ENCODE results near the gene PARD3B.

The PARD3B gene

DNA sequence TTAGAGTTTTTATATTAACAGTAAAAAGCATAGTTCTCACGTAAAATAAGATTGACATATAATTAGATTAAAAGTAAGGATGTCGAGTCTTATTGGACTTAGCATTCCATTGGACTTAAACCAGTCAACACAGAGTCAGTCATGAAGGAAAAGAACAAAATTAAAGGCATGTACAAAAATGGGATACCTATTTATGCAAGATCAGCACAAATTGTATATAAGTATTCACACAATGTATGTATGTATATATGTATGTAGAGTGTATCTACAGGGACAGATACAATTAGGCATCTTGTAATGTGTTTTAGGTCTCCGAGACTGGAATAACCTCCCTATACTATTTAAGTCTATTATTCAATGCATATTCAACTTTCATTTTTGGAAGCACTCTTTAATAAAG, 419.1 kb downstream of the PARD3B start:
- no peak for DNase-seq (ENCODE audit: low read depth, low spot score)

DNA sequence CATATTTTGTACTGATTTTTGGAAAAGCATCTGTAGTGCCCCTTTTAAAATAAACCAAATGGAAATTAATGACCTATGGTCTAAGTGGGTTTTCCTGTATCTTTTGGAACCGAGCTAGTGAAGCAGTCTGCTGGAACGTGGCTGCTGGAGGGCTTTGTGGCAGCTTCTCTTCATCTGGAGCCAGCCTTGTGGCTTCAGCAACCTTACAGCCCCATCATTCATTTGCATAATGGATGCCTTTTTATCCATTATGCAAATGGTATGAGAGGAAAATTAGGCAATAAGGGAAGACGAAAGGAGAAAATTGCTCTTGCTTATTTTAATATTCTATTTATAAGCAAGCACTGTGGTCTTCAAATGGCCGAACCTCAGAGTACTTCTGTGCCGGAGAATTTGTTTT, 421.0 kb downstream of the PARD3B start:
- no peak for DNase-seq (ENCODE audit: low read depth, low spot score)
- H3K4me3 ChIP-seq (ENCODE audit: low read length), result no peak overlapping the region

More for the DNA sequence above, 419.1 kb downstream of the PARD3B start:
- no peak overlapping the region for H3K4me3 ChIP-seq (ENCODE audit: low read length)

DNA sequence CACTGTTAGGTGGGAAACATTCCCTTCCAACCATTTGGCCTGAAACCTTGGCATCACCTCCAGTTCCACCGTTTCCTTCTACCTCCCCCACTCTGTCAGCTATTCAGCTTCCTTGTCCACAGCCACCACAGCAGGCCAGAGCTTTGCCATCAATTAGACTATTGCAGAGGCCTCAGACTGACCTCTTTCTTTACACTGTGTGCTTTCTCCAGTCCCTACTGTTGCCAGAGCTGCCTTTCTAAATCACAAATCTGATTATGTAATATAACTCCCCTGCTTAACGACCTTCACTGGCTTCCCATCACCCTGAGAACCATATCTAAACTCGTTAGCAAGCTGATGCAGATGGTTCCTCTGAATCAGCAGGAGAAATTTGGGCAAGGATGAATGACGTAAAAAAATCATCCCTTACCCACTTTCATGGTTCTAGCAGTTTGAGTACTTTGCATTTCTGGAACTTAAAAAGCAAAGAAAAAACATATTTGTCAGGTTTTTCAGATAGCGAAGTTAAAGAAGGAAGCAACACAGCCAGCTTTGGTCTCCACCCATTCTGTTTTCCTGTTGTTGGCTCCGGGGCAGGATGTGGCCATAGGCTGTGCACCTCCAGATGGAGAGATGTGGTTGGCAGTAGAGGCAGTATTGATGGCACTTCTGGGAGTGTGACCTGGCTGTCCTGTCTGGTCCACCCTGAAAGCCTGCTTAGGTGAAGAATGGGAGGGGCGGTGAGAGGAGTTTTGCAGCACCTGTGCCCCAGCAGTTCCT, 422.1 kb downstream of the PARD3B start:
- peak; percentile 63 for DNase-seq (ENCODE audit: low read depth, low spot score)
- no peak overlapping the region for H3K4me3 ChIP-seq (ENCODE audit: low read length)

DNA sequence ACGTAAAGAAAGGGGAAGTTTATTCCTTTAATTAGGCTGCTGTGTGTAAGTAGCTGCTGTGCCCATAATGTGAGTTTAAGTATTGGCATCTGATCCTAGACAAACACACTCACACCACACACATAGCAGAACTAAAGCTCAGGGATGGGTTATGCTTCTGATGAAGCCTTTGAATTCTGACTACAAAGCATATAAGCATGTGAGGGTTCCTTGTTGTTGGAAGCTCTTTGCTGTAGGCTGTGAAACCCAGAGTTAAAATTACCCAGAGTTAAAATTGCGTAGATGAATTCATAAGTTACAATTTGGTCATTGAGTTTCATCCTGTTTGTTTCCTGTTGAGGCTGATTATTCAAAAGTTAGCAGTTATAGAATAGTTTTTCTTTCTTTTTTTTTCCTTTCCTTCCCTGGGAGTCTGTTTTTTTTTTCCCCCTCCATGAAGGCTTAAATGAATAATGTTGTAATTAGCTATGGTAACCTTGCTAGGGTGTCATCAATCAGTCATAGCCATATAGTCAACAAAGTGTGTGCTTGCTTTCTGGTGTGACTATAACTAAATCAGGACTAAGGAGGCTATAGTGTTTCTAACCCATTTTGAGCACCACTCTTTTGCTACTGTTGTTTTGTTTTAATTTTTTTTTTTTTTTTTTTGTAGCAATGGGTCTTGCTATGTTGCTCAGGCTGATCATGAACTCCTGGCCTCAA, 426.1 kb downstream of the PARD3B start:
- no peak for DNase-seq (ENCODE audit: low read depth, low spot score)
- no peak overlapping the region for H3K4me3 ChIP-seq (ENCODE audit: low read length)

DNA sequence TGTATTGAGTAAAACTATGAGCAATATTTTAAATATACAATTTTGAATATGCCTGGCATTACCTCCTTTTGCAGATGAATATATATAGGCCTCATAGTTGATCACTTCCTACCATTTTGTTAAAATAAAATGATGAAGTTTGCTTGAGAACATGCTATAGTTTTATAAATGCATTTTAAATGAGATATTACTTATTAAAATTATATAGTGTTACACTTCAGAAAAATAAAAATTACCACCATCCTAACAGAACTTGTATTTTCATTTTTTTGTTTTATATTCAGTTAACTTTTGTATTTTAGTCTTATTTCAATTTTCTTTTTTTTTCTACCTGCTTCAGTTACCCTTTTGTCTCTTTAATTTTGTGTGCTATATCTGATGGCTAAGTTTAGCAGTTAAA, 426.9 kb downstream of the PARD3B start:
- no peak for DNase-seq (ENCODE audit: low read depth, low spot score)
- no peak overlapping the region for H3K4me3 ChIP-seq (ENCODE audit: low read length)

DNA sequence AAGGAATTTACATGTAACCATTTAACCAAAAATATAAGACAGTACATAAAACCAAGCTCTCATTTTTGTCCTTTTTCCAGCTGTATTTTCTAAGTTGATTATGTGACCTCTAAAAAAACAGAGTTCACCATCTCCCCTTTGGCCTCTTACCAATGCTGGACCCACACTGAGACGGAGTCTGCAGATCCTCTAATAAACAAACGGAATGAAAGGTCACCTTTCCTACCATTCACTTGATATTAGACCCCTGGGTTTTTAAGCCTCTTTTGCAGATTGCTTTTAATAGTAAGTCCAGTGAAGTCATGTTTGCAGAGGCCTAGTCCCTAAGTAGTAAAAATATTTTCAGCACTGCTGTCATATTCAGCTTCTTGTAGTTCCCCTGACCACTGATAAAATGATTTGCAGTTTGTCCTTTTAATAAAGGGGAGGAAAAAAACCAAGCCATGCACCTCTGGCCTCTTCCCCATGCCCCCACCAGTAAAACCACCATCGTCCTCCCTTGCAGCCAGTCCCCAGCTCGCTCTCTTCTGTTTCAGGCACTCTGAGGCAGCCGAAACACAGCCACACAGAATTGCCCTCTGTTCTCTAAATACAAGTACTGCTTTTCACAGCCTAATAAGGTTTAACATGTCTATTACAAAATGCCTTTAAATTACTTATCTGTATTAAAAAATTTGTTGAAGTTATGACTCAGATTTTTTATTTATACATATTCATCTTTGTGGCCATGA, 427.5 kb downstream of the PARD3B start:
- DNase-seq (ENCODE audit: low read depth, low spot score), result no peak
- H3K4me3 ChIP-seq (ENCODE audit: low read length), result no peak overlapping the region

DNA sequence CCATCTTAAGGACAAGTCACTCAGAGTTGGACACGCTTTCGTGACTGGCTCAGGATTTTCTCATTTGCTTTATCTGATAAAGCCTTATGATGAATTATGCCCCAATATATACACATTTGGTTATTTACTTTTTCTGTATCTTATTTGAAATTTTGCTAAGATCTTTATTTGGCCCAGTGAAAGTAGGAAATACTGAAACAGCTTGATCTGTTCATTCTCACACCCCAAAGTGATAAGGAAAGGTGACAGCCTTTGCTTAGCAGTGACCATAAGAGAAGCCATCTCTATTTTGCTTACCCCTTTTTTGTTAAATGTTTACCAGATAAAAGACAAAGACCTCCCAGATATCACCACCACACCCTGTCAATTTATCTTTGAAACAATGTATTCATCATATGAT, 428.3 kb downstream of the PARD3B start:
- no peak overlapping the region for H3K4me3 ChIP-seq (ENCODE audit: low read length)
- DNase-seq (ENCODE audit: low read depth, low spot score), result no peak

DNA sequence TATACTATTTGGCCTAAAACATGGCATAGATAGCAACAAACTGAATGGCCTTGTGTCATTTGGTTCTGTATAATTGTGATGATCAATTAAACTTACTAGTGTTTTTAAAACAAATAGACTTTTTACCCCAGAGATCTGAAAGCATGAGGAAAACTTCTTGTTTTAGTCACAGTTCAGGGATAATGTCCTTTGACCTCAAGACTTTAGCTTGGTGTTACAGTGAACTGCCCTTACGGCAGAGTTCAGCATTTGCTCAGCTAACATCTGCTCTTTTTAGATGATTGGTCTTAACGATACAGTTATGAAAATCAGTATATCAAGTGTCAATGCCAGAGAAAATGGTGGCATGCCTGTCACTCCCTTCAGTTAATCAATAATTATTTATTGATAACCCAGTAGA, 429.2 kb downstream of the PARD3B start:
- no peak overlapping the region for H3K4me3 ChIP-seq (ENCODE audit: low read length)
- DNase-seq (ENCODE audit: low read depth, low spot score), result no peak

DNA sequence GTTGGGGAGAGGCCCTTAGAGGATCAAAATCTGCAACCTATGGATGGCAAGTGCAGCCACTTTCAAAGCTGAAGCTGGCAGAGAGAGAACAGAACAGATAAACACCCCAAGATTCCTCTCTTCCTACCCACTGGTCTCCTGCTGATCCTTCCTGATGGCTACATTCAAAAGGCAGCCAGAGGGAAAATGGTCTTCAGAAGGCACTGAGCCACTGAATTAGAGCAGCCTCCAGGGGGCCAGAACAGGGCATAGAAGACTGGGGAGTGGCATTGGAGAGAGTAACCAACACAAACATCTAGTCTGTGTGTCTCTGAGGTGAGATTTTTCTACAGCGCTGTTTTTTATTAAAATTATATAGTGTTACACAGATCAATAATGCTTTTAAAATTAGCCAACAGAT, 432.6 kb downstream of the PARD3B start:
- no peak overlapping the region for H3K4me3 ChIP-seq (ENCODE audit: low read length)
- DNase-seq (ENCODE audit: low read depth, low spot score), result no peak

DNA sequence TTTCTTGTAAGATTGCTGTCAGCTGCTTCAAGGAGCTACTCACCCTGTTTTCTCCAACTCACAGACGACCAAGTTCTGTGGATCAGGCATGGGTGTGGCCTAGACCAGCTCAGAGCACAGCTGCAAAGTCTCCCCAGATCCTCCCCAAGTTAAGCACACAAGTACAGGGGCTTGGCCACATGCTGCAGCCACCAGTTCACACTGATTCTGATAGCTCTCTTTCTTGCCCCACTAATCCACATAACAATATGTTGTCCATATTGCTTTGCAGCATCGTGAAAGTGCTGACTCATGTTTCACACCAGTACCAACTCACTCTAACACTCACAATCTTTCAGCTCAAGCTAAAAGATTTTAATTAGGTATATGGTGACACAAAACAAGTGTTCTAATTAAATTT, 437.0 kb downstream of the PARD3B start:
- H3K4me3 ChIP-seq (ENCODE audit: low read length), result no peak overlapping the region
- DNase-seq (ENCODE audit: low read depth, low spot score), result no peak

DNA sequence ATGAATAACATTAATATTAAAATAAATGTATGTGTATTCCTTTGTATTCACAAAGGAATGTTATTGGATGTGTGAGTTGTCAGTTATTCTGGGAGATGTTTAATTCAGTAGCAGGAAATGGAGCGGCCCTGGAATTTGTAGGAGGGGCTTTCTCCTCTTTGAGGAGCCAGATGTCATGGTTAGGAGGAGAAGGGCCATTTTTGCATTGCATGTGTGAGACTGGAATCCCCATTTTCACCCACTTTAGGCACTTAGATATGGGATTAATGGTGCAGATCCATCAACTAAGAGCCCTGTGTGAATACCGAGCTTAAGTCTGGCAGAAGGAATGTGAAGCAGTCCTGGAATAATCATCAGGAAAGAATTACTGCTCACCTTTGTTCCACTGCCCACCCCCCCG, 439.2 kb downstream of the PARD3B start:
- no peak for DNase-seq (ENCODE audit: low read depth, low spot score)
- no peak overlapping the region for H3K4me3 ChIP-seq (ENCODE audit: low read length)

DNA sequence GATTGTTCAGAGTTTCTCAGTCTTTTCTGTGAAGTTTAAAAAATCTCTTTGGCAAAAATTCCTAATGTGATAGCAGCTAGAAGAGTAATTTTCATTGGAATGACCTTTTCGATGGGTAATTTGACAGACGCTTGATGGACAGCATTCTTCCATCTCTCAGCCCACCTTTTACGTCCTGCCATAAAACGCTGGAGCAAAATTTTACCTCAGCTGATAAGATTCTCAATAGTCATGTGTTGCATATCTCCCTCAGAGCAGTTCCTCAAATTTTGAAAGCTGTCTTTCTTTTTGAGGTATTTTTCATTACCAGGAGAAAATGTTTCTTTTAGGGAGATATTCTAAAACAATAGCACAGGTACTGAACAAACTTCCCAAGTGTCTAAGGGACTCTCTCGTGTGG, 441.4 kb downstream of the PARD3B start:
- DNase-seq (ENCODE audit: low read depth, low spot score), result no peak
- no peak overlapping the region for H3K4me3 ChIP-seq (ENCODE audit: low read length)

DNA sequence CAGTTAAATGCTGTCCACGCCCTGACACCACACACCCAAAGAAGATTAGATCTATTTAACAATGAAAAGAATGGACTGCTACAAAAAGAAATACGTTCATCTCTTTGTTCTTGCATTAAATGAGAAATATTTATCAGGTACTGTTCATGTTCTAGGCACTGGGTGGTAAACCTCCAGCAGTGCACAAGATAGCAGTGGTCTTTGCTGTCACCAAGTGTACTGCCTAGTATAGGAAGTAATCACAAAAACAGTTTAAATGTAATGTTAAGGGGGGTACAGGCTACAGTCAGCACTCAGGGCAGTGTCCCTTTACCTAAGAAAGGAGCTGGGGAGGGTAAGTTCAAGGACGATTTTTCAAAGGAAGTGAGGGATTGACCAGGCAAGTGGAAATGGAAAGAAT, 443.6 kb downstream of the PARD3B start:
- no peak for DNase-seq (ENCODE audit: low read depth, low spot score)
- no peak overlapping the region for H3K4me3 ChIP-seq (ENCODE audit: low read length)

DNA sequence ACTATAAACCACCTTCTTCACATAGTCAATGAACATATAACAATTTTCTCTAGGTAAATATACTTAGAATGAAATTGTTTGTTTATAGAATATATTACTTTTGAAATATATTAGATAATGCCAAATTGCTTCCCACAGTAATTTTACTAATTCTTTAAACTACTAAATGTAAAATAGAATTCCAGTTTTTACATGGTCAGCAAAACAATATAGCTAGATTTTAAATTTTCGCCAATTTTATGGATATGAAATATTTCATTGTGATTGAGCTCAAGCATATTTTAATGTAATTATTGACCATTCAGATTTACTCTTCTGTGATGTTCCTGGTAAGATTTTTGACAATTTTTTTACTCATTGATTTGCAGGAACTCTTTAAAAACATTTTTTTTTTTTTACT, 444.6 kb downstream of the PARD3B start:
- H3K4me3 ChIP-seq (ENCODE audit: low read length), result no peak overlapping the region
- no peak for DNase-seq (ENCODE audit: low read depth, low spot score)

DNA sequence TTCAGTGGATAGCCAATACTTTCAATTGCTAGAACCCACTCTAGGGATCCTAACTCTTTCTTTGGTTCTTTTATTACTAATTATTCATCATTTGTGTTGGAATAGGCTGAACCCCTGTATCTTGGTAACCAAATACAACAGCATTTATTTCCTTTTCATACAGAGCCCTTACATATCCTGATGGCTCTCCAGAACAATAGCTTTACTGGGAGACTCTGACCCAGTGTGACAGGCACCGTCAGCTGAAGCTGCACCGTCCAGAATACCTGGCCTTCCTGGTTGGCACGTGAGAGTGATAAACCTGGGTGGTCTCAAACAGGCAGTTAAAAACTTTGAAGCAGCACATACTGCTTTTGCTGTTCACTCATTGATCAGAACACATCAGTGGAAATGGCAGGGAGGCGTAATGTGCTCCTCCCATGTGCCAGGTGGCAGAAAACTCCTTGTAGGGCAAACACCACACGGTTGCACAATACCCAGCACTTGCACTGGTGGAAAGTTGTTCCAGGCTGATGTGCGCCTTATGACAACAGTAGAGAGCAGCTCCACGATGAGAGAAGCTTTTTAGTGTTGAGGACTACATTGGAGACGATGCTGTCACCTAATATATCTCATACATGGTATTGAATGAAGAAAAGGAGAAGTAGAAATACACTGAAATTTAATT, 456.2 kb downstream of the PARD3B start:
- H3K4me3 ChIP-seq (ENCODE audit: low read length), result no peak overlapping the region
- DNase-seq (ENCODE audit: low read depth, low spot score), result no peak

DNA sequence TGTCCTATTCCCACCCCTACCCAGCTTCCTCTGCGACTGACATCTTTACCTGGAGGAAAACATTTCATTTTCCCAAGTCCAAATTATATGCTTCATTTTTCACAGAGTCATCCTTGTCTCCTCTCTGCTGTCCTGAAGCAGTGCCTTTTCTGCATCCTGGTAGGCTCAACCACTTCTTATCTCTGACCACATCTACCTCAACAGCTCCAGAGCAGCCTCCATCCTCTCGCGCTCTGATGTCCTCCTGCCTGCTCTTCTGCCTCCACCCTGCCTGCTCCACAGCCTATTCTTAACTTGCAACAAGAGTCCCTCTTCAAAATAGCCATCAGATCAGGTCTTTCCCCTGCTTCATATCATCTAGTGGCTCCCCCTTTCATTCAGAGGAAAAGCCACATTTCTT, 457.1 kb downstream of the PARD3B start:
- H3K4me3 ChIP-seq (ENCODE audit: low read length), result no peak overlapping the region
- peak; percentile 48 for DNase-seq (ENCODE audit: low read depth, low spot score)

DNA sequence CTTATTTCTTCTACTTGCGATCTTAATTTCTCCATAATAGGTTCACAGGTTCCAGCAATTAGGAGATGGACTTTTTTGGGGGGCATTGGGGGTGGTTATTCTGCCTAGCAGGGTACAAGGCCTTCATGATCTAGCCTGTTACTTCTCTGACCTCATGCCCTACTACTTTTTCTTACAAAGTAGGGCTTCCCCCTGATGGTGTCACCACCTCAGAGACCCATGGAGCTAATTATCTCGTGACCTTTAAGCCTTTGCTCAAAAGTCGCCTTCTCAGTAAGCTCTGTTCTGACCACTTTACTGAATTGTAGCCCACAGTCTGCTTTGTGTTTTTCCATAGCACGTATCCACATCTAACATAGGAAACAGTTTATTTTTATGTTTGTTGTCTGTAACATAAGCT, 458.0 kb downstream of the PARD3B start:
- DNase-seq (ENCODE audit: low read depth, low spot score), result no peak
- no peak overlapping the region for H3K4me3 ChIP-seq (ENCODE audit: low read length)

DNA sequence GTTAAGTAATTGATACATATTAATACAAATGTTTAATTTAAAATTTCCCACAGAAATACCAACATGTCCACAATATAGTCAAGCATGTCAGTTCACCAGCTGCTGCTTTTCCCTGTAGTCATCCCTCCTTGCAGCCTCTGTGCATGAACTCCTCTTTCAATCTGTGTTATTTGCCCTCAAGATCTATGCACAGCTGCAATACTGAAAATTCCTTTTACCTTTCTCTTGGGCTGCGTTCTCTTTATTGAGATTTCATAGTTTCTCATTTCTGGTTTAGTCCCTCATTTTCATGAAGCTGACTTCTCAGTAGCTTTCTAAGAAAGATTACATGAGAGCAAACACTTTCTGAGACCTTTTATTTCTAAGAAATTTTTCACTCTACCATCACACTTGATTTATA, 464.9 kb downstream of the PARD3B start:
- no peak overlapping the region for H3K4me3 ChIP-seq (ENCODE audit: low read length)
- DNase-seq (ENCODE audit: low read depth, low spot score), result no peak

DNA sequence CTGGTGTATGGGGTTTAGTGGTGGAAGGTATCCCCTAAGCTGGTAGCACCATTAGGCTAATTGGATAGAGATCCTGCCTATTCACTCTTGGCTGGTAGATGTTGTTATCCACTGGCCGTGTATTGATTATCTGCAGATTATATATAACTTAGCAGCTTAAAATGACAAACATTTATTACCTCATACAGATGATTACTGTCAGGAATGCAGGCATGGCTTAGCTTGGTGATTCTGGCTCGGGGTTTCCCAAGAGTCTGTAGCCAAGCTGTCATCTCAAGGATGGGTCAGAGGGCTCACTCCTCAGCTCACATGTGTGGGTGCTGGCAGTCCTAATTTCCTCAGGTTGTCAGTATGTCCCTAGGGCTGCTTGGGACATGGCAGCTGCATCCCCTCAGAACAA, 465.8 kb downstream of the PARD3B start:
- no peak for DNase-seq (ENCODE audit: low read depth, low spot score)
- H3K4me3 ChIP-seq (ENCODE audit: low read length), result no peak overlapping the region

DNA sequence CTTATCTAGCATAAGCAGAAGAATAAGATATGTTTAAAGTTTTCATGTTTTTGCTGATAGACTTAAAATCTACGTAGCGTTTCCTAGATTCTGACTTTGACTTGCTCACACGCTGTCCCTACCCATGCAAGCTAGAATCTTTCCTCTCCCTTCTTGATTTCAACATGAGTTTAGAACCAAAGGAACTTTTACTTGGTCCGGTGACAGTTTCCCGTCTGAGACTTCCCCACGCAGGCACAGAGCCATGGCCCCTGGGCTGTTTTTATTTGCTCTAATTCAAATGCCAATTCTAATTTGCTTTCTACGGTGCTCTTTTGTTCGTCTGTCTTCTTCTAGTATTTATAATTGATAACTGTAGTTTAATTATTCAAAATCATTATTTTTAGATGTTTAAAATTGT, 467.7 kb downstream of the PARD3B start:
- DNase-seq (ENCODE audit: low read depth, low spot score), result no peak
- H3K4me3 ChIP-seq (ENCODE audit: low read length), result no peak overlapping the region
